Fibroblast of the aortic adventitia (primary cell): Measurements from ENCODE around the gene MOB1B. TPM values are rescaled to one million over a fixed set of nuclear protein-coding genes. Genes with fewer than 3 reads are reported as not detected.

Experiments used
- DNase-seq: peaks from one replicate; pipeline ENCODE4 v3.0.0-alpha.2; 2010; ENCODE audit warnings: low read depth
- H3K4me3 ChIP-seq: 2 replicates; pipeline ENCODE4 v1.5.1; 2011; ENCODE audit warnings: low read depth, mild to moderate bottlenecking, control low read depth, low read length, moderate library complexity
- CTCF ChIP-seq: IDR thresholded peaks from 2 replicates; pipeline ENCODE4 v1.5.1; 2011; ENCODE audit warnings: mild to moderate bottlenecking, low read length, control low read depth, inconsistent platforms; ENCODE audit not compliant: insufficient read depth
- total RNA-seq: library from RNA; depleted of rRNA; stranded (reverse); fragments of >200 nt; gene quantifications from 2 replicates; pipeline ENCODE4 v1.2.3, GENCODE V29; 2012; ENCODE audit warnings: low replicate concordance

The MOB1B gene
- total RNA-seq, 1 donor, result 11.8 TPM

- DNase-seq, result no peak
- TF ChIP-seq CTCF, result no peak
- H3K4me3 ChIP-seq, result no peak overlapping the region
These were observed 30.8 kb downstream of the MOB1B start for GRCh38 chr4:70932984-70933383.

GRCh38 chr4:70935038-70935695, 33.0 kb downstream of the MOB1B start:
- no peak for DNase-seq
- no peak overlapping the region for H3K4me3 ChIP-seq

GRCh38 chr4:70936200-70936787, 34.1 kb downstream of the MOB1B start:
- TF ChIP-seq CTCF, result no peak
- peak; percentile 18 for DNase-seq
- no peak overlapping the region for H3K4me3 ChIP-seq

More at GRCh38 chr4:70935038-70935695, 33.0 kb downstream of the MOB1B start:
- no peak for TF ChIP-seq CTCF

DNA sequence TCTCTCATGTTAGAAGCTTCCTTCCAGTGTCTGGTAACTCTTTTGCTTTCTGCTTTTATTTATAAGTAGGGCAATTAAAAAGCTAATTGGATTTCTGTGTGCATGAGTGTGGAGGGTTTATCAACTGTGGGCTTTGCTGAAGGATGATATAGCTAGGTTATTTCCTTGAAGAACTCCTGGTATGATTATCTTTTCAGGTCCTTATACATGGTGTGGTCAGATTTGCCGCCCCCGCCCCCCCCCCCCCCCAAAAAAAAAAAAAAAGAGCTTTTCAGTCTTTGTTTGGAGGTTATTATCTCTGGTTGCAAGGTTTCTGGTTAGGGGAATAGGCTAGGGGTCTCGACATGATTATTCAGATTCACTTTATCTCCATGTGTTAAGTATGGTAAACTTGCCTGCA, 35.9 kb downstream of the MOB1B start:
- H3K4me3 ChIP-seq, result no peak overlapping the region
- DNase-seq, result no peak
- no peak for TF ChIP-seq CTCF

GRCh38 chr4:70940134-70940533, 38.0 kb downstream of the MOB1B start:
- no peak for DNase-seq
- no peak overlapping the region for H3K4me3 ChIP-seq
- TF ChIP-seq CTCF, result no peak

GRCh38 chr4:70943114-70943513, 40.9 kb downstream of the MOB1B start:
- no peak for TF ChIP-seq CTCF
- no peak for DNase-seq
- H3K4me3 ChIP-seq, result no peak overlapping the region
